OCI-LY7 (cell line): ENCODE measurements around the gene DNAJB4. TPM values are rescaled to one million over a fixed set of nuclear protein-coding genes. Genes with fewer than 3 reads are reported as not detected.
"Not testable (repeated sequence)": the region's sequence is repeated elsewhere in the genome, so short reads cannot be mapped to it uniquely, and the experiment has no call there.

Source experiments
- BruUV-seq: library from RNA; stranded (reverse); fragments of 400-500 nt; replicated peaks from 2 replicates; lab custom pipeline; 2021; lab: Mats Ljungman, UMichigan
- CTCF ChIA-PET: fragments of 300-600 bp; sonication (Branson Sonifier 250); formaldehyde crosslinking; loops from one replicate; lab custom pipeline; 2022; ENCODE audit warnings: antibody characterized with exemption; ENCODE audit not compliant: unreplicated experiment; lab: Charles Lee
- POLR2A ChIA-PET: fragments of 300-600 bp; sonication (Branson Sonifier 250); formaldehyde crosslinking; loops from one replicate; lab custom pipeline; 2022; ENCODE audit warnings: antibody characterized with exemption; lab: Charles Lee
- DNase-seq: peaks from one replicate; pipeline ENCODE4 v3.0.0-alpha.2; 2015; ENCODE audit warnings: low spot score
- H2AFZ ChIP-seq: fragments of 200-600 bp; sonication (generic), shearing (Covaris generic); 2 replicates; pipeline ENCODE4 v1.6.1; 2014; ENCODE audit warnings: mild to moderate bottlenecking, antibody characterized with exemption, low read length, moderate library complexity
- H3K27ac ChIP-seq: fragments of 200-600 bp; sonication (generic); 2 replicates; pipeline ENCODE4 v1.5.1; 2014; ENCODE audit warnings: mixed run types, low read depth, mild to moderate bottlenecking, moderate library complexity, low read length, inconsistent platforms; ENCODE audit not compliant: poor library complexity, severe bottlenecking
- H3K36me3 ChIP-seq: fragments of 200-600 bp; sonication (generic); 2 replicates; pipeline ENCODE4 v1.6.1; 2014; ENCODE audit warnings: mild to moderate bottlenecking, antibody characterized with exemption, low read length, moderate library complexity, mixed read lengths; ENCODE audit not compliant: insufficient read depth
- H3K4me1 ChIP-seq: fragments of 200-600 bp; sonication (generic); 2 replicates; pipeline ENCODE4 v1.5.1; 2014; ENCODE audit warnings: mild to moderate bottlenecking, low read length; ENCODE audit not compliant: insufficient read depth, poor library complexity, severe bottlenecking
- H3K4me2 ChIP-seq: fragments of 200-600 bp; sonication (generic); 2 replicates; pipeline ENCODE4 v1.6.1; 2014; ENCODE audit warnings: mild to moderate bottlenecking, low read length
- H3K4me3 ChIP-seq: fragments of 200-600 bp; sonication (generic); 2 replicates; pipeline ENCODE4 v1.5.1; 2014; ENCODE audit warnings: mild to moderate bottlenecking, low read depth, low read length; ENCODE audit not compliant: poor library complexity, severe bottlenecking
- H3K79me2 ChIP-seq: fragments of 200-600 bp; sonication (generic); 2 replicates; pipeline ENCODE4 v1.6.1; 2016; ENCODE audit warnings: low read depth, mild to moderate bottlenecking, low read length, moderate library complexity, mixed read lengths; ENCODE audit not compliant: insufficient read depth
- H3K9me2 ChIP-seq: fragments of 200-600 bp; sonication (generic); 2 replicates; pipeline ENCODE4 v1.6.1; 2016; ENCODE audit warnings: mild to moderate bottlenecking, low read length, mixed read lengths; ENCODE audit not compliant: insufficient read depth
- H3K9me3 ChIP-seq: fragments of 200-600 bp; sonication (generic); 2 replicates; pipeline ENCODE4 v1.6.1; 2014; ENCODE audit warnings: mild to moderate bottlenecking, mixed run types, low read length, mixed read lengths
- H4K20me1 ChIP-seq: fragments of 200-600 bp; sonication (generic); 2 replicates; pipeline ENCODE4 v1.6.1; 2014; ENCODE audit warnings: mild to moderate bottlenecking, antibody characterized with exemption, low read length, moderate library complexity, mixed read lengths; ENCODE audit not compliant: insufficient read depth
- EZH2phosphoT487 ChIP-seq: fragments of 200-600 bp; sonication (generic); IDR thresholded peaks from 2 replicates; pipeline ENCODE4 v1.6.1; 2018; ENCODE audit warnings: low read depth, borderline replicate concordance, mild to moderate bottlenecking, mixed run types, antibody characterized with exemption, low read length, moderate library complexity, mixed read lengths
- intact Hi-C: fragments of 100-400 bp; cut with micrococcal nuclease; formaldehyde crosslinking; loops from one replicate; pipeline ENCODE4 v1.10.0; 2022; ENCODE audit not compliant: unreplicated experiment
- total RNA-seq, 2 experiments: library from RNA; depleted of rRNA in 1 of 2; stranded (reverse); fragments of >200 nt in 1 of 2; shearing (Covaris generic) in 1 of 2; gene quantifications; 2 replicates each; pipeline ENCODE4 v1.2.3, GENCODE V29; 2014 to 2022
- TF ChIP-seq, protein P1 (sequence below): fragments of 200-600 bp; sonication (generic); conservative IDR thresholded peaks from 2 replicates; pipeline ENCODE4 v1.5.1; 2014; ENCODE audit warnings: mild to moderate bottlenecking, antibody characterized with exemption, low read length, moderate library complexity, mixed read lengths

Gene DNAJB4
- total RNA-seq, 2 experiments from 2014 or later = 12.6 to 15.8 TPM

DNA sequence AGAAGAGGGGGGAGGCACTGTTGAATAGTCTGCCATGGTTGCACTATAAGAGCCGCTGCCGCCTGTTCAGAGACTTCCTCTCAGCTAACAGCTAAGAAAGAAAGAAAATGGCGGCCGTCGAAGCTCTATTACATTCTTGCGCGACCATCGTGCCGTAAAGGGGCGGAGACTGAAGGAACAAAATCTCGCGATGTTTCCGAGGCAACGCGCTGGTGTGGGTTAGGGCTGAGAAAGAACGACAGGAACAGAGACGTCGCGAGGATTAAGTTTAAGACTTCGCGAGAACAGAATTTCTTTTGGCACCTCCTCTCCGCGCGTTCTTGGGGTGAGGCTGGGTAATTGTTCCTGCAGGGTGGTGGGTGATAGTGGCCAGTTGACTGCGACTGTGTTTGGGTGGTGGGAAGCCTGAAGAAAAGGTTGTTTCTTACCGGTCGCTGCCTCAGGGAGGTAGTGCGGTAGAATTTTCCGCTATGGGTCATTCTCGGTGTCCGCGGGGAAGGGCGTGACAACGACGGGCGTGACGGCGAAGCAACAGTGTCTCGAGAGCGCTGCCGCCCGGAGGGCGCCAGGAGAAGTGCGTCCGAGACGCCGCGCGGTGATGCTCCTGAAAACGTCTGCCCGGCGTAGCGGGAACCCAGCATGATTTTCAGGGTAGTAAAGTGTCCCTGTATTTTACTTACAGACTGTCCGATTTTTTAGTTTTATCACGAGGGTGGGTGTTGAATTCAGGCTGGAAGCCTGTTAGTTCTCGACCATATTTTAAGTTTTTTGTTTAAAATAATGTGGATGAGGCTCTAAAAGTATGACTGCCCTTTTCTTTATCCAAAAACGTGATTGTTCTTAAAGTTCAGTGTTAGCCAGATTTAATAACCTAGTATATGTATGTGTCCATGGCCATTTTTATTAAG lies 25.5 kb upstream of the DNAJB4 start, which contains the start of gene FUBP1:
Gene FUBP1 (minus strand): TSS at position 104 of the 908 bp plus-strand sequence. CDS start 68 bp downstream, at position 36.
- ChIA-PET POLR2A (interaction anchor here (0.7 to 5.6 kb wide), 15 partner anchors 9 to 298 kb away, joined by 3 to 193 read pairs (median 5); partner anchors contain the start of gene DNAJB4), CTCF (interaction anchor here (1.2 kb wide), 2 partner anchors 15 to 26 kb away, joined by 4 to 5 read pairs; partner anchors contain the start of gene DNAJB4)
- TF ChIP-seq EZH2phosphoT487 = no peak
- TF ChIP-seq, protein P1, sequence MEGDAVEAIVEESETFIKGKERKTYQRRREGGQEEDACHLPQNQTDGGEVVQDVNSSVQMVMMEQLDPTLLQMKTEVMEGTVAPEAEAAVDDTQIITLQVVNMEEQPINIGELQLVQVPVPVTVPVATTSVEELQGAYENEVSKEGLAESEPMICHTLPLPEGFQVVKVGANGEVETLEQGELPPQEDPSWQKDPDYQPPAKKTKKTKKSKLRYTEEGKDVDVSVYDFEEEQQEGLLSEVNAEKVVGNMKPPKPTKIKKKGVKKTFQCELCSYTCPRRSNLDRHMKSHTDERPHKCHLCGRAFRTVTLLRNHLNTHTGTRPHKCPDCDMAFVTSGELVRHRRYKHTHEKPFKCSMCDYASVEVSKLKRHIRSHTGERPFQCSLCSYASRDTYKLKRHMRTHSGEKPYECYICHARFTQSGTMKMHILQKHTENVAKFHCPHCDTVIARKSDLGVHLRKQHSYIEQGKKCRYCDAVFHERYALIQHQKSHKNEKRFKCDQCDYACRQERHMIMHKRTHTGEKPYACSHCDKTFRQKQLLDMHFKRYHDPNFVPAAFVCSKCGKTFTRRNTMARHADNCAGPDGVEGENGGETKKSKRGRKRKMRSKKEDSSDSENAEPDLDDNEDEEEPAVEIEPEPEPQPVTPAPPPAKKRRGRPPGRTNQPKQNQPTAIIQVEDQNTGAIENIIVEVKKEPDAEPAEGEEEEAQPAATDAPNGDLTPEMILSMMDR = peak; percentile 79
- H3K9me3 ChIP-seq = no peaks in the 10 kb centered on the region
- peak within 1 kb of the TSS; percentile 90 for H3K4me2 ChIP-seq
- H3K36me3 ChIP-seq = peaks cover 63% of the 10 kb centered on the region
- peaks cover 44% of the 10 kb centered on the region for H3K4me1 ChIP-seq
- peak within 1 kb of the TSS; percentile 78 for H2AFZ ChIP-seq
- H3K9me2 ChIP-seq = no peaks in the 10 kb centered on the region
- peak within 1 kb of the TSS; percentile 90 for H3K27ac ChIP-seq
- intact Hi-C loops = loop anchor here (1.0 kb wide), 2 partner anchors 25 to 296 kb away; partner anchors contain the start of gene DNAJB4
- peak; percentile 99 for DNase-seq
- peaks cover 52% of the 10 kb centered on the region for H4K20me1 ChIP-seq
- BruUV-seq = TSS peak; percentile 87
- H3K79me2 ChIP-seq = peaks cover 86% of the 10 kb centered on the region
- peak within 1 kb of the TSS; percentile 87 for H3K4me3 ChIP-seq

DNA sequence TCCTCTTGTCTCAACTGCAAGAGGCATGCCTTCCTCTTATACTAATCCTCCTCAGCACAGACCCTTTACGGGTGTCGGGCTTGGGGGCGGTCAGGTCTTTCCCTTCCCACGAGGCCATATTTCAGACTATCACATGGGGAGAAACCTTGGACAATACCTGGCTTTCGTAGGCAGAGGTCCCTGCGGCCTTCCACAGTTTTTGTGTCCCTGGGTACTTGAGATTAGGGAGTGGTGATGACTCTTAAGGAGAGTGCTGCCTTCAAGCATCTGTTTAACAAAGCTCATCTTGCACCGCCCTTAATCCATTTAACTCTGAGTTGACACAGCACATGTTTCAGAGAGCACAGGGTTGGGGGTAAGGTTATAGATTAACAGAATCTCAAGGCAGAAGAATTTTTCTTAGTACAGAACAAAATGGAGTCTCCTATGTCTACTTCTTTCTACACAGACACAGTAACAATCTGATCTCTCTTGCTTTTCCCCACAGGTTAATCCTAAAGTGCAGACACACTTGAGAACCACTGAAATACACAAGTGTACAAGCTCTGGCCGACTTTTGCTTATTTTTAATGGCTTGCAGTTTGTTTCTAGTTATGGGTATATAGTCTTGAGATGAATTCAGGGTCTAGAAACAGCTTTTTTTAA lies 21.3 kb upstream of the DNAJB4 start:
- H3K4me2 ChIP-seq = not testable (repeated sequence)
- intact Hi-C loops = loop anchor here (10.0 kb wide), 1 partner anchor 159 kb away; no protein-coding TSS in a partner anchor

DNA sequence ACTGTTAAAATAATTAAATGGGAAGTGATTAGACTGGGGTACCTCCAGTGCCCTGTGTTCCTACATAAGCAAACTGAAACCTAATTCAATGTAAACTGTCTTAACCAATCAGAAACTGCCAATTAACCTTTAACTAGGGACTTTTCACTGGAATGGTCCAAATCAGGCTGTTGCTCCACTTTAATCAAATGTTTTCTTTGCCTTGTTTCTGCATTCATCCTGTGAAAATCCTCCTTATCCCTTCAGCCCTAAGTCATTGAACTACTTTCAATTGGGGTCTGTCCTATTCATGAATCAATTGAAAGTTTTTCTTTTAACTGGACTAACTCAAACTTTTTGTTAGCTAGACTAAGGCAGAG lies 20.8 kb upstream of the DNAJB4 start:
- Histone ChIP-seq H2AFZ (no peak overlapping the region), H3K4me1 (peaks cover 15% of the 10 kb centered on the region), H3K36me3 (peaks cover 43% of the 10 kb centered on the region), H3K79me2 (peaks cover 70% of the 10 kb centered on the region), H3K9me3 (no peaks in the 10 kb centered on the region), H3K4me2 (no peak overlapping the region), H3K27ac (no peak overlapping the region), H4K20me1 (peaks cover 24% of the 10 kb centered on the region; the same call in 1 of the 2 replicates), H3K4me3 (no peak overlapping the region), H3K9me2 (no peaks in the 10 kb centered on the region)
- no peak for DNase-seq
- CTCF ChIA-PET = no interaction called here
- intact Hi-C loops = loop anchor here (10.0 kb wide), 1 partner anchor 159 kb away; no protein-coding TSS in a partner anchor
- TF ChIP-seq, protein P1 = no peak
- TF ChIP-seq EZH2phosphoT487 = no peak
- POLR2A ChIA-PET = interaction anchor here (1.0 kb wide), 1 partner anchor 21 kb away, joined by 4 read pairs; the partner anchor contains the start of gene DNAJB4
- no TSS peak for BruUV-seq

More for the DNA sequence above, 21.3 kb upstream of the DNAJB4 start:
- DNase-seq, BruUV-seq, CTCF ChIA-PET, H3K9me2 ChIP-seq, H3K27ac ChIP-seq, H3K9me3 ChIP-seq, H2AFZ ChIP-seq, H3K4me3 ChIP-seq: not testable (repeated sequence)
- Histone ChIP-seq H3K36me3 (peaks cover 43% of the 10 kb centered on the region), H3K79me2 (peaks cover 69% of the 10 kb centered on the region), H3K4me1 (peaks cover 15% of the 10 kb centered on the region), H4K20me1 (peaks cover 24% of the 10 kb centered on the region; the same call in 1 of the 2 replicates)
- POLR2A ChIA-PET = interaction anchor here (0.6 to 1.0 kb wide), 3 partner anchors 21 to 302 kb away, joined by 3 to 4 read pairs (median 3); partner anchors contain the start of genes DNAJB4 and ZZZ3
